OCI-LY7 (cell line): ENCODE measurements around the gene RRAD. TPM values are rescaled to one million over a fixed set of nuclear protein-coding genes. Genes with fewer than 3 reads are reported as not detected.
"Not testable (repeated sequence)": the region's sequence is repeated elsewhere in the genome, so short reads cannot be mapped to it uniquely, and the experiment has no call there.

Source experiments
- BruUV-seq: library from RNA; stranded (reverse); fragments of 400-500 nt; replicated peaks from 2 replicates; lab custom pipeline; 2021; lab: Mats Ljungman, UMichigan
- CTCF ChIA-PET: fragments of 300-600 bp; sonication (Branson Sonifier 250); formaldehyde crosslinking; loops from one replicate; lab custom pipeline; 2022; ENCODE audit warnings: antibody characterized with exemption; ENCODE audit not compliant: unreplicated experiment; lab: Charles Lee
- POLR2A ChIA-PET: fragments of 300-600 bp; sonication (Branson Sonifier 250); formaldehyde crosslinking; loops from one replicate; lab custom pipeline; 2022; ENCODE audit warnings: antibody characterized with exemption; lab: Charles Lee
- DNase-seq: peaks from one replicate; pipeline ENCODE4 v3.0.0-alpha.2; 2015; ENCODE audit warnings: low spot score
- H2AFZ ChIP-seq: fragments of 200-600 bp; sonication (generic), shearing (Covaris generic); 2 replicates; pipeline ENCODE4 v1.6.1; 2014; ENCODE audit warnings: mild to moderate bottlenecking, antibody characterized with exemption, low read length, moderate library complexity
- H3K27ac ChIP-seq: fragments of 200-600 bp; sonication (generic); 2 replicates; pipeline ENCODE4 v1.5.1; 2014; ENCODE audit warnings: mixed run types, low read depth, mild to moderate bottlenecking, moderate library complexity, low read length, inconsistent platforms; ENCODE audit not compliant: poor library complexity, severe bottlenecking
- H3K36me3 ChIP-seq: fragments of 200-600 bp; sonication (generic); 2 replicates; pipeline ENCODE4 v1.6.1; 2014; ENCODE audit warnings: mild to moderate bottlenecking, antibody characterized with exemption, low read length, moderate library complexity, mixed read lengths; ENCODE audit not compliant: insufficient read depth
- H3K4me1 ChIP-seq: fragments of 200-600 bp; sonication (generic); 2 replicates; pipeline ENCODE4 v1.5.1; 2014; ENCODE audit warnings: mild to moderate bottlenecking, low read length; ENCODE audit not compliant: insufficient read depth, poor library complexity, severe bottlenecking
- H3K4me2 ChIP-seq: fragments of 200-600 bp; sonication (generic); 2 replicates; pipeline ENCODE4 v1.6.1; 2014; ENCODE audit warnings: mild to moderate bottlenecking, low read length
- H3K4me3 ChIP-seq: fragments of 200-600 bp; sonication (generic); 2 replicates; pipeline ENCODE4 v1.5.1; 2014; ENCODE audit warnings: mild to moderate bottlenecking, low read depth, low read length; ENCODE audit not compliant: poor library complexity, severe bottlenecking
- H3K79me2 ChIP-seq: fragments of 200-600 bp; sonication (generic); 2 replicates; pipeline ENCODE4 v1.6.1; 2016; ENCODE audit warnings: low read depth, mild to moderate bottlenecking, low read length, moderate library complexity, mixed read lengths; ENCODE audit not compliant: insufficient read depth
- H3K9me2 ChIP-seq: fragments of 200-600 bp; sonication (generic); 2 replicates; pipeline ENCODE4 v1.6.1; 2016; ENCODE audit warnings: mild to moderate bottlenecking, low read length, mixed read lengths; ENCODE audit not compliant: insufficient read depth
- H3K9me3 ChIP-seq: fragments of 200-600 bp; sonication (generic); 2 replicates; pipeline ENCODE4 v1.6.1; 2014; ENCODE audit warnings: mild to moderate bottlenecking, mixed run types, low read length, mixed read lengths
- H4K20me1 ChIP-seq: fragments of 200-600 bp; sonication (generic); 2 replicates; pipeline ENCODE4 v1.6.1; 2014; ENCODE audit warnings: mild to moderate bottlenecking, antibody characterized with exemption, low read length, moderate library complexity, mixed read lengths; ENCODE audit not compliant: insufficient read depth
- EZH2phosphoT487 ChIP-seq: fragments of 200-600 bp; sonication (generic); IDR thresholded peaks from 2 replicates; pipeline ENCODE4 v1.6.1; 2018; ENCODE audit warnings: low read depth, borderline replicate concordance, mild to moderate bottlenecking, mixed run types, antibody characterized with exemption, low read length, moderate library complexity, mixed read lengths
- intact Hi-C: fragments of 100-400 bp; cut with micrococcal nuclease; formaldehyde crosslinking; loops from one replicate; pipeline ENCODE4 v1.10.0; 2022; ENCODE audit not compliant: unreplicated experiment
- total RNA-seq, 2 experiments: library from RNA; depleted of rRNA in 1 of 2; stranded (reverse); fragments of >200 nt in 1 of 2; shearing (Covaris generic) in 1 of 2; gene quantifications; 2 replicates each; pipeline ENCODE4 v1.2.3, GENCODE V29; 2014 to 2022
- TF ChIP-seq, protein P1 (sequence below): fragments of 200-600 bp; sonication (generic); conservative IDR thresholded peaks from 2 replicates; pipeline ENCODE4 v1.5.1; 2014; ENCODE audit warnings: mild to moderate bottlenecking, antibody characterized with exemption, low read length, moderate library complexity, mixed read lengths

Gene RRAD
- total RNA-seq, 2 experiments from 2014 or later: 0.09 TPM; not detected in 1

DNA sequence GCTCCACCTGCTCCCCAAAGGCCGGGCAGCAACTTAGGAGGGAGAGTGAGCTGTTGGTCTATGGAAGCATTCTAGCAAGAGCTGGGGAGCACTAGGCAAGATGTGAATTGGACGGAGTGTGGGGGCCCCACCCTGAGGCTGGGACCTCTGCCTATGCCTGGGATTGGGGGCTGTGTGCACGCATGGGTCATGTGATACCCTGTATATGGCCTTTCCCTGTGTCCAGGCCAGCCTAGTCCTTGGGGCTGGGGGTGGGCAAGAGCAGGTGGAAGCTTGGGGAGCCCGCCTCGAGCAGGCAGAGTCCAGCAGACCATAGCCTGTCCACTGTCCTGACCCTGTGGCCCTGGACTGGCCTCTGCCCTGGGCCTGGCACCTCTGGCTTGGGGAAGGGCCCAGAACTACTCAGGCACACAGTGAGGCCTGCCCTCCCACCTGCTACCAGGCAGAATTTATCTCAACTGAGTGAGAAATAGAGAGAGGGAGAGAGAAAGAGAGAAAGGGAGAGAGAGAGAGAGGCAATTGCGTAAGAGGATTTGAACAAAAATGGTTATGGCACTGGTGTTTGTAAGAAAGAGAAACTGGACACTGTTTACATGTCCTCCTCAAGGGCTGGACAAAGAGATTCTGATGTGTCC, 25.9 kb downstream of the RRAD start:
- Histone ChIP-seq H3K4me2 (no peak overlapping the region), H3K4me1 (no peaks in the 10 kb centered on the region), H3K9me3 (no peaks in the 10 kb centered on the region), H3K27ac (no peak overlapping the region), H3K79me2 (no peaks in the 10 kb centered on the region), H2AFZ (no peak overlapping the region), H3K9me2 (no peaks in the 10 kb centered on the region), H4K20me1 (no peaks in the 10 kb centered on the region), H3K4me3 (no peak overlapping the region), H3K36me3 (no peaks in the 10 kb centered on the region)
- ChIA-PET CTCF (no interaction called here), POLR2A (no interaction called here)
- TF ChIP-seq, protein P1, sequence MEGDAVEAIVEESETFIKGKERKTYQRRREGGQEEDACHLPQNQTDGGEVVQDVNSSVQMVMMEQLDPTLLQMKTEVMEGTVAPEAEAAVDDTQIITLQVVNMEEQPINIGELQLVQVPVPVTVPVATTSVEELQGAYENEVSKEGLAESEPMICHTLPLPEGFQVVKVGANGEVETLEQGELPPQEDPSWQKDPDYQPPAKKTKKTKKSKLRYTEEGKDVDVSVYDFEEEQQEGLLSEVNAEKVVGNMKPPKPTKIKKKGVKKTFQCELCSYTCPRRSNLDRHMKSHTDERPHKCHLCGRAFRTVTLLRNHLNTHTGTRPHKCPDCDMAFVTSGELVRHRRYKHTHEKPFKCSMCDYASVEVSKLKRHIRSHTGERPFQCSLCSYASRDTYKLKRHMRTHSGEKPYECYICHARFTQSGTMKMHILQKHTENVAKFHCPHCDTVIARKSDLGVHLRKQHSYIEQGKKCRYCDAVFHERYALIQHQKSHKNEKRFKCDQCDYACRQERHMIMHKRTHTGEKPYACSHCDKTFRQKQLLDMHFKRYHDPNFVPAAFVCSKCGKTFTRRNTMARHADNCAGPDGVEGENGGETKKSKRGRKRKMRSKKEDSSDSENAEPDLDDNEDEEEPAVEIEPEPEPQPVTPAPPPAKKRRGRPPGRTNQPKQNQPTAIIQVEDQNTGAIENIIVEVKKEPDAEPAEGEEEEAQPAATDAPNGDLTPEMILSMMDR: no peak
- no peak for TF ChIP-seq EZH2phosphoT487
- intact Hi-C loops: loop anchor here (5.0 kb wide), 2 partner anchors 33 to 53 kb away; partner anchors contain the start of gene CIAO2B
- no TSS peak for BruUV-seq
- DNase-seq: no peak

DNA sequence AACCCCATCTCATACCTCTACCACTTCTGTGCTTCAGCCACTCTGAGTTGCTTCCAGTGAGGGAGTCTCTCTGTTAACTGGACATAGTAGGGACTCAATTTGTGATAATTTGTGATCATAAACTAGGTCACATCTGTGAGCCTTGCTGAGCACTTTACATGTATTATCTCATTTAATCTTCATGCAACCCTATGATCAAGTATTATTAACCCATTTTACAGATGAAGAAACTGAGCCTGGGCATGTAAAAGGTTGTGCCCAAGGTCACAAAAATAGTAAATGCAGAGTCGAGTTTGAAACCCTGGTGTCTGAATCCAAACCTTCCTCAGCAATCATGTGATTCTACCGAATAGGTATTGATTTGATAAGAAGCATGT, 26.4 kb downstream of the RRAD start:
- no peak overlapping the region for H3K4me3 ChIP-seq
- H4K20me1 ChIP-seq: no peaks in the 10 kb centered on the region
- no peaks in the 10 kb centered on the region for H3K9me3 ChIP-seq
- no peak overlapping the region for H3K27ac ChIP-seq
- no peak for DNase-seq
- H3K4me2 ChIP-seq: no peak overlapping the region
- H3K36me3 ChIP-seq: no peaks in the 10 kb centered on the region
- no TSS peak for BruUV-seq
- H2AFZ ChIP-seq: no peak overlapping the region
- TF ChIP-seq, protein P1: no peak
- TF ChIP-seq EZH2phosphoT487: no peak
- ChIA-PET CTCF (no interaction called here), POLR2A (no interaction called here)
- H3K9me2 ChIP-seq: no peaks in the 10 kb centered on the region
- intact Hi-C loops: loop anchor here (5.0 kb wide), 2 partner anchors 33 to 53 kb away; partner anchors contain the start of gene CIAO2B
- no peaks in the 10 kb centered on the region for H3K4me1 ChIP-seq
- no peaks in the 10 kb centered on the region for H3K79me2 ChIP-seq

DNA sequence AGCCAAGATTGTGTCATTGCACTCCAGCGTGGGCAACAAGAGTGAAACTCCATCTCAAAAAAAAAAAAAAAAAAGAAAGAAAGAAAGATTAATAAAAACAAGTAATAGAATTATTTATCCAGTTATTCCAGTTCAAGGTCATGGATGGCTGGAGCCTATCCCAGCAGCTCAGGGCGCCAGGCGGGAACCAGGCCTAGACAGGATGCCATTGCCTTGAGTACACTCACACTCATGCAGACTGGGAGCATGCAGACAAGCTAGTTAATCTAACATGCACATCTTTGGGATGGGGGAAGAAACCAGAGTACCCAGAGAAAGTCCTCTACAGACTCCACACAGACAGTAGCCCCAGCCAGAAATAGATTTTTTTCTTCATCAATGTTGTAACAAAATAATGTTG, 27.1 kb downstream of the RRAD start:
- intact Hi-C loops: loop anchor here (5.0 kb wide), 2 partner anchors 34 to 54 kb away; partner anchors contain the start of gene CIAO2B
- no peak overlapping the region for H2AFZ ChIP-seq
- no peaks in the 10 kb centered on the region for H3K79me2 ChIP-seq
- no peaks in the 10 kb centered on the region for H3K9me3 ChIP-seq
- no peak overlapping the region for H3K4me3 ChIP-seq
- H3K27ac ChIP-seq: no peak overlapping the region
- no peak for DNase-seq
- ChIA-PET CTCF (no interaction called here), POLR2A (interaction anchor here (0.7 kb wide), 1 partner anchor 11 kb away, joined by 3 read pairs; no protein-coding TSS in a partner anchor)
- H3K36me3 ChIP-seq: no peaks in the 10 kb centered on the region
- no peaks in the 10 kb centered on the region for H3K4me1 ChIP-seq
- H3K9me2 ChIP-seq: no peaks in the 10 kb centered on the region
- TF ChIP-seq, protein P1: no peak
- BruUV-seq: no TSS peak
- H4K20me1 ChIP-seq: no peaks in the 10 kb centered on the region
- H3K4me2 ChIP-seq: no peak overlapping the region

DNA sequence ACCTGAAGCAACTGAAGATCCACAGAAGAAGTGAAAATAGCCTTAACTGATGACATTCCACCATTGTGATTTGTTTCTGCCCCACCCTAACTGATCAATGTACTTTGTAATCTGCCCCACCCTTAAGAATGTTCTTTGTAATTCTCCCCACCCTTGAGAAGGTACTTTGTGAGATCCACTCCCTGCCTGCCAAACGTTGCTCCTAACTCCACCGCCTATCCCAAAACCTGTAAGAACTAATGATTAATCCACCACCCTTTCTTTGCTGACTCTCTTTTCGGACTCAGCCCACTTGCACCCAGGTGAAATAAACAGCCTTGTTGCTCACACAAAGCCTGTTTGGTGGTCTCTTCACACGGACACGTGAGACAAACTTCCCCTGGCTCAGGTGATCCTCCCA, 28.7 kb downstream of the RRAD start:
- intact Hi-C loops: loop anchor here (5.0 kb wide), 2 partner anchors 36 to 56 kb away; partner anchors contain the start of gene CIAO2B
- H4K20me1 ChIP-seq, H3K27ac ChIP-seq, BruUV-seq, H3K79me2 ChIP-seq, CTCF ChIA-PET, H3K36me3 ChIP-seq, H3K9me2 ChIP-seq, H2AFZ ChIP-seq, DNase-seq, H3K4me3 ChIP-seq, H3K9me3 ChIP-seq, H3K4me2 ChIP-seq, H3K4me1 ChIP-seq: not testable (repeated sequence)
- POLR2A ChIA-PET: interaction anchor here (0.9 kb wide), 1 partner anchor 47 kb away, joined by 5 read pairs; no protein-coding TSS in a partner anchor
